ENCODE results near the gene SMIM44. TPM values are rescaled to one million over a fixed set of nuclear protein-coding genes. Genes with fewer than 3 reads are reported as not detected.

Gene SMIM44
- total RNA-seq, 1 experiment from 2014 or later = not detected

DNA sequence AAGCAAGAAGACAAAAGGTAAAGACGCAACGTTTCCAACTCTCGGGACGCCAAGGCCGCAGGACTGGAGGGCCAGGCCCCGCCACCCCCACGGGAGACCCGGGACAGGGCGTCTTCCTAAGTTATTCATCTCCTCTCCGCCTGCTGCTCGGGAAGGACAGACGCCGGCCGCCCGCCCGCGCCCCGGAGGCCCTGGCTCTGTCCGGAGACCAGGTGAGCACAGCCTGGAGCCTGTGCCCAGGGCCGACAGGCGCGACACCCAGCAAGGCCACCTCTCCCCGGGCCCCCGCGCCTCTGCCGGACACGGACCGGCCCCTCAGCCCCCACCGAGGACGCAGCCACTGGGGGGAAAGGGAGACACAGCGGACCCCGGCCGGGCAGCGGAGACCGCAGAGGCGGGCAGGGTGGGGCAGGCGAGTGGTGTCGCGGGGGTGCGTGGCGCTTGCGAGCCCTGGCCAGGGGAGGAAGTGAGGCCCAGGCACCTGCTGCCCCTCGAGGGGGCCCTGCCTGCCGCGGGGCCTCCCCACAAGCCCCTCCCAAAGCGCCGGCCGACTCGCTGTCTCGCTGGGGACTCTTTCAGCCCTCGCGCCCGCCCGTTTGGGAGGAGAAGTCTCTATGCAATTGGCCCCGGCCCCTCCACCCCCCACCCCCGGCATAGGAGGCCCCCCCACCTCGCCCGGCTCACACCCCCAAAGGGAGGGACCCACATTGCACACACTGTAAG is 20.1 kb downstream of the SMIM44 start:
- Histone ChIP-seq H3K18ac (ENCODE audit: insufficient read length, low read depth, low read length) (no peak overlapping the region), H3K23me2 (ENCODE audit: insufficient read length, low read depth, low read length, poor library complexity, severe bottlenecking) (peaks cover 3% of the 10 kb centered on the region), H3K4ac (ENCODE audit: low read depth, low read length) (no peak overlapping the region), H3K14ac (ENCODE audit: insufficient read depth, low read length) (no peak overlapping the region; the same call in 1 of the 2 replicates), H2BK120ac (ENCODE audit: low read depth, low read length, poor library complexity, severe bottlenecking) (no peak overlapping the region), H4K5ac (ENCODE audit: insufficient read length, low read depth, low read length) (no peak overlapping the region), H3K4me2 (ENCODE audit: insufficient read depth, insufficient read length, low read length) (peak overlapping the region; percentile 14), H3K9ac (ENCODE audit: extremely low read depth, insufficient read length, low read length) (no peak overlapping the region), H3K9me3 (ENCODE audit: control insufficient read depth, low read depth, low read length) (no peaks in the 10 kb centered on the region), H3K79me1 (ENCODE audit: insufficient read depth, low read depth, low read length, poor library complexity, severe bottlenecking) (no peaks in the 10 kb centered on the region), H3K56ac (ENCODE audit: insufficient read length, low read depth, low read length) (no peak overlapping the region), H4K8ac (replicated peaks; ENCODE audit: insufficient read length, low read depth, low read length) (no peak overlapping the region), H2BK15ac (ENCODE audit: low read depth, low read length) (no peak overlapping the region), H4K20me1 (ENCODE audit: control insufficient read depth, insufficient read depth, insufficient read length) (no peaks in the 10 kb centered on the region), H2BK12ac (ENCODE audit: insufficient read length, low read depth, low read length) (no peak overlapping the region), H3K23ac (ENCODE audit: insufficient read length, low read depth, low read length) (no peak overlapping the region), H4K91ac (ENCODE audit: insufficient read length, low read depth, low read length) (no peak overlapping the region), H3K27ac (ENCODE audit: insufficient read length, low read depth, low read length) (no peak overlapping the region), H3K4me1 (ENCODE audit: insufficient read depth, low read length) (no peaks in the 10 kb centered on the region; the same call in 1 of the 2 replicates), H3T11ph (ENCODE audit: low read length) (no peak overlapping the region), H2AK5ac (ENCODE audit: insufficient read length, low read length) (no peak overlapping the region), H2BK5ac (ENCODE audit: insufficient read length, low read length) (no peak overlapping the region), H3K27me3 (ENCODE audit: insufficient read depth, low read length) (peaks cover 20% of the 10 kb centered on the region), H2BK20ac (ENCODE audit: low read depth, low read length, poor library complexity, severe bottlenecking) (no peak overlapping the region), H3K79me2 (ENCODE audit: insufficient read depth, low read length) (no peaks in the 10 kb centered on the region), H2AFZ (ENCODE audit: low read length) (no peak overlapping the region)
- DNase-seq = no peak
- peaks cover 4 to 5% of the 10 kb centered on the region in 2 experiments; a peak in 4 of 5 replicates for H3K9me3 Mint-ChIP-seq
- H3K4me3 Mint-ChIP-seq = peak overlapping the region; percentile 33 to 74; a peak in 4 of 5 replicates
- H3K36me3 Mint-ChIP-seq (ENCODE audit: insufficient read depth in 1 of 3, low read depth in 3 of 3) = no peaks in the 10 kb centered on the region; a peak in 2 of 7 replicates
- H3K27me3 Mint-ChIP-seq (ENCODE audit: low read depth) = peaks cover 94% of the 10 kb centered on the region
- no peak overlapping the region for H3K27ac Mint-ChIP-seq
- H3K4me1 Mint-ChIP-seq = peaks cover 13 to 28% of the 10 kb centered on the region in 2 experiments
- TF ChIP-seq, protein P1, sequence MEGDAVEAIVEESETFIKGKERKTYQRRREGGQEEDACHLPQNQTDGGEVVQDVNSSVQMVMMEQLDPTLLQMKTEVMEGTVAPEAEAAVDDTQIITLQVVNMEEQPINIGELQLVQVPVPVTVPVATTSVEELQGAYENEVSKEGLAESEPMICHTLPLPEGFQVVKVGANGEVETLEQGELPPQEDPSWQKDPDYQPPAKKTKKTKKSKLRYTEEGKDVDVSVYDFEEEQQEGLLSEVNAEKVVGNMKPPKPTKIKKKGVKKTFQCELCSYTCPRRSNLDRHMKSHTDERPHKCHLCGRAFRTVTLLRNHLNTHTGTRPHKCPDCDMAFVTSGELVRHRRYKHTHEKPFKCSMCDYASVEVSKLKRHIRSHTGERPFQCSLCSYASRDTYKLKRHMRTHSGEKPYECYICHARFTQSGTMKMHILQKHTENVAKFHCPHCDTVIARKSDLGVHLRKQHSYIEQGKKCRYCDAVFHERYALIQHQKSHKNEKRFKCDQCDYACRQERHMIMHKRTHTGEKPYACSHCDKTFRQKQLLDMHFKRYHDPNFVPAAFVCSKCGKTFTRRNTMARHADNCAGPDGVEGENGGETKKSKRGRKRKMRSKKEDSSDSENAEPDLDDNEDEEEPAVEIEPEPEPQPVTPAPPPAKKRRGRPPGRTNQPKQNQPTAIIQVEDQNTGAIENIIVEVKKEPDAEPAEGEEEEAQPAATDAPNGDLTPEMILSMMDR (conservative IDR thresholded peaks at IDR 0.05) = no peak
- WGBS (ENCODE audit: extremely low coverage, insufficient read length, low lambda C conversion rate) = no CpG with 5 or more reads among the region's 58 CpGs
